Measurements from ENCODE around the gene LRP10.
"Not testable (repeated sequence)": the region's sequence is repeated elsewhere in the genome, so short reads cannot be mapped to it uniquely, and the experiment has no call there.

Gene LRP10

DNA sequence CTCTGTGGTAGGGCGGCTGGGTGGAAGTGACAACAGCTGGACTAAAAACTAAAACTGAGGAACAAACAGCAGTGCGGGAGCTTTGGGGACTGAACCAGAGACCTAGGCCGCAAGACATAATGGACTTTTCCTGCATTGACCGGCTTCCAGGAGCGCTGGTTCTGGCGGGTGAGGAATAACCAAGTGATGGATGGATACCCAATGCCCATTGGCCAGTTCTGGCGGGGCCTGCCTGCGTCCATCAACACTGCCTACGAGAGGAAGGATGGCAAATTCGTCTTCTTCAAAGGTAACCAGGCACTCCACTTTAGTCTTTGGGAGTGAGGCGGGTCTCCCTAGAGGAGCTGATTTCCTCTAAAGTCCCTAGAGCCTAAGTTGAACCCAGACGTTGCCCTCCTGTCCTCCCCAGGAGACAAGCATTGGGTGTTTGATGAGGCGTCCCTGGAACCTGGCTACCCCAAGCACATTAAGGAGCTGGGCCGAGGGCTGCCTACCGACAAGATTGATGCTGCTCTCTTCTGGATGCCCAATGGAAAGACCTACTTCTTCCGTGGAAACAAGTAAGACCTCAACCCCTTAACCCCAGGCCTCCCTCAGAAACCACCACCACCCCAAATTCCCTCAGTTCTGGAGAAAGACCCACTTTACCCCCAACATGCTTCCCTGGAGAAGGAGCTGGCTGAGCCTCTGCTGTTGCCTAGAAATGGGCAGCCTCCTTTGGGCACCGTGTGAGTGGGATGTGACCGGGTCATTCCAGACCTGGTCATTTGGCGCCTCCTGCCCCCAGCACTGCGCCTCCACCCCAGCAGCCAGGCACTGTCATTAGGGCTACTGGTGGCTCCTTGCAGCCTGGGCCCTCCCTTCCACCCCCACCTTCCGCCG is 27.1 kb upstream of the LRP10 start:
- no peak for DNase-seq

- DNase-seq: no peak
Observed at GRCh38 chr14:22845103-22845394, 26.5 kb upstream of the LRP10 start.

- DNase-seq: no peak
Observed at GRCh38 chr14:22845821-22846625, 25.5 kb upstream of the LRP10 start.

- no peak for DNase-seq
Observed at GRCh38 chr14:22846811-22847307, 24.7 kb upstream of the LRP10 start.

- DNase-seq: no peak
Observed at GRCh38 chr14:22847661-22848341, 23.7 kb upstream of the LRP10 start.

DNA sequence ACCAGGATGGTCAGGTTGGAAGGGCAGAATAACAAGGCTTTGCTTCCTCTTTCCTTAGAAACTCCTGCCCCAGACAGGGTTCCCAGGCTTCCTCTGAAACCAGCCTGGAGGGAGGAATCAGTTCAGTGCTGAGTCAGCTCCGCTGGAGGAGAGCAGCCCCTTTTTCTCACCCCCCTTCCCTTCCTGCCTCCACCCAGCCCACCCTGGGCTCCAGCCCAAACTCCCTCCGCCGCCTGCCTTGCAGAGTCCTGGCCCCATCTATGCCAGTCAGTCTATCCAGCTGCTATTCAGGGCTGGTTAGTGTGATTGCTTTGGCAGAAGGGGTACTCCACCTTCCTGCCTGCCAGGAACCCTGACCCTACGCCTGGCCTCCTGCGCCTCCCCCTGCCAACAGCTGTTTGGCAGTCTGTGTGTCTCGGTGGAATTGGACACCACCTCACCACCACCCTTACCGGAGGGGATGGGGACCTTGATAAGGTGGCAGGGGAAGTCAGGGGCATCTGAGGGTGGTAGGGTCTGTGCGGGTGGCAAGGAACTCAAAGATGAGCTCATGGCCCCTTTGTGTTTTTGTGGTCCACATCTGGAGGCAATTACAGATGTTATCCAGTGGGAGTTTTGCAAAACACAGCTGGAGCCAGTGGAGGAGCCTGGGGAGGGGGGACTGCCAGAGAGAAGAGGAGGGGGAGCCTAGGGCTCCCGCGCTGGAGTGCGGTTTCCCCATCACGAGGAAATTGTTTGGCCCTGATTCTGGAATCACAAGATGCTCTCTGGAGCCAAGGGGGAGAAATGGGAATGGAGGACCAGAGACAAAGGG is 23.0 kb upstream of the LRP10 start:
- peak; percentile 25 for DNase-seq

- no peak for DNase-seq
Observed at GRCh38 chr14:22849212-22849819, 22.2 kb upstream of the LRP10 start.

GRCh38 chr14:22850944-22851764 is 20.4 kb upstream of the LRP10 start:
- DNase-seq: no peak

DNA sequence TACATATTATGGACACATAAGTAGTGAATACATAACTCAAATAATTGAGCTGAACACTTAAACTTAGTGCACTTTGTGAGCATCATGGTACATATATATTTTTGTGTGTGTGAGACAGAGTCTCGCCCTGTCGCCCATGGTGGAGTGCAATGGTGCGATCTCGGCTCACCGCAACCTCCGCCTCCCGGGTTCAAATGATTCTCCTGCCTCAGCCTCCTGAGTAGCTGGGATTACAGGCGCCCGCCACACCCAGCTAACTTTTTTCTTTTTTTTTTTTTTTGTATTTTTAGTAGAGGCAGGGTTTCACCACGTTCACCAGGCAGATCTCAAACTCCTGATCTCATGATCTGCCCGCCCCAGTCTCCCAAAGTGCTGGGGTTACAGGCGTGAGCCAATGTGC is 19.4 kb upstream of the LRP10 start:
- not testable (repeated sequence) for DNase-seq

- no peak for DNase-seq
Observed at GRCh38 chr14:22852599-22852939, 19.0 kb upstream of the LRP10 start.

- DNase-seq: peak; percentile 80
Observed at GRCh38 chr14:22852940-22853767, 18.4 kb upstream of the LRP10 start.

DNA sequence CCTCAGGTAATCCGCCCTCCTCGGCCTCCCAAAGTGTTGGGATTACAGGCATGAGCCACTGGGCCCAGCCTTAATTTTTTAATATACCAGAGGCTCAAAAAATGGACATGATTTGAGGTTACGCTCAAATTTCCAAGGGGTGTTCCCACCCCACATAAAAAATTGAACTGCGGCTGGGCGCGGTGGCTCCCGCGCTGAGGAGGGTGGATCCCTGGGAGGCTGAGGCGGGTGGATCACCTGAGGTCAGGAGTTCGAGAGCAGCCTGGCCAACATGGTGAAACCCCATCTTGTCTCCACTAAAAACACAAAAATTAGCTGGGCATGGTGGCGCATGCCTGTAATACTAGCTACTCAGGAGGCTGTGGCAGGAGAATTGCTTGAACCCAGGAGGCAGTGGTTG is 17.2 kb upstream of the LRP10 start:
- DNase-seq: not testable (repeated sequence)

GRCh38 chr14:22854963-22855724 is 16.4 kb upstream of the LRP10 start:
- no peak for DNase-seq

DNA sequence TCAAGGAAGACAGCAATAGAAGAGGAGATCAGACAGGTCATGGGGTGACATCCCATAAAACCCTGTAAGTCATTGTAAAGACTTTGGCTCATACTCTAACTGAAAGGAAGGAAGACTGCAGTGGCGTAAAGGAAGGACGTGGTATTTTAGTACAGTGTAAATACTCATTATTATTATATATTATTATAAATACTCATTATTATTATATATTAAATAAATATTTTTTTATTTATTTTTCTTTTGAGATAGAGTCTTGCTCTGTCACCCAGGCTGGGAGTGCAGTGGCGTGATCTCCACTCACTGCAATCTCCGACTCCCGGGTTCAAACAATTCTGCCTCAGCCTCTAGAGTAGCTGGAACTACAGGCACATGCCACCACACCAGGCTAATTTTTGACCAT is 15.1 kb upstream of the LRP10 start:
- no peak for DNase-seq

- not testable (repeated sequence) for DNase-seq
Observed at GRCh38 chr14:22860377-22860776, 11.2 kb upstream of the LRP10 start.

- no peak for DNase-seq
Observed at GRCh38 chr14:22861651-22862050, 9.9 kb upstream of the LRP10 start.

GRCh38 chr14:22864979-22865378 is 6.6 kb upstream of the LRP10 start:
- DNase-seq: no peak

DNA sequence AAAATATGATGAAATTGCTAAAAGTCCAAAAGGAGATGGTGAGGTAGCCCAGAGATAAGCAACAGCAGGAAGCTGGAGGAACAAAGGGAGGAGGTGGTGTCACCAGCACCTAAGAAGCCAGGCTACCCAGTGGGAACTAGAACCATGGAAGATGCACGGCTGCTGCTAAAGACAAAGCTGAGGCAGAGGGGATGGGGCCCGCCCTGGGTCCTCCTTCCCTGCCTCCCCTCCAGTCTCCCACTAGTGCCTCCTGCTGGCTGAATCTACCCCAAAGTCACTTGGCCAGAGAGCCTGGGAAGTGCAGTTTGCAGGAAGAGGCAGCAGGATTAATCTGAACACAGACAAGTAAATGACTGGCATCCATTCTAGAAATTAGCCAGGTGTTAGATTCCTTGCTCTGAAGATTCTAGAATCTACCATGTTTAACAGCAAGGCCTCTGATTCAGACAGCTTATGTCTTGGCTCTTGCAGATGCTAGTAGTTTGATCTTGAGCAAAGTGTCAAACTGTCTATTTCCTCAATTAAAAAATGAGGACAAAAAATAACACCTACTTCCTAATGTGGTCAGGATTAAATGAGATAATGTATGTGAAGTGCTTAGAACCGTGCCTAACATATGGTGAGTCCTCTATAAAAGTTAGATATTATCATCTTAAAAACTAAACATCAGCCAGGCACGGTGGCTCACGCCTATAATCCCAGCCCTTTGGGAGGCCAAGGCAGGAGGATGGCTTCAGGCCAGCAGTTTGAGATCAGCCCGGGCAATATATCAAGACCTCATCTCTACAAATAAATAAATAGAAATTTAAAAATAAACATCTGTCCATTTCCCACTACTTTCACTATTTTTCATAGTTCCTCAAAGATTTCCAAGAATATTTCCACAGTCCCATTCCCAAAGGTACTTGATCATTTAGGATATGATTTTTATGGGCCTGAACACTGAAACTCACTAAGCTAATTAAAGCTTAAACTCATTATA is 5.8 kb upstream of the LRP10 start:
- no peak for DNase-seq
